HUES48 (cell line): Measurements from ENCODE around the gene SCN1B.
"Not testable (repeated sequence)": the region's sequence is repeated elsewhere in the genome, so short reads cannot be mapped to it uniquely, and the experiment has no call there.

Source experiments
- H3K27ac ChIP-seq: one replicate; pipeline ENCODE4 v1.7.0; 2013; ENCODE audit warnings: low read depth, low read length, inconsistent platforms
- H3K27me3 ChIP-seq: 2 replicates; pipeline ENCODE4 v1.6.1; 2013; ENCODE audit warnings: mild to moderate bottlenecking, low read length; ENCODE audit not compliant: control insufficient read depth, insufficient read depth
- H3K36me3 ChIP-seq: 2 replicates; pipeline ENCODE4 v1.6.1; 2013; ENCODE audit warnings: low read length; ENCODE audit not compliant: control insufficient read depth, insufficient read depth
- H3K4me1 ChIP-seq: 2 replicates; pipeline ENCODE4 v1.6.1; 2013; ENCODE audit warnings: mild to moderate bottlenecking, low read length; ENCODE audit not compliant: control insufficient read depth, insufficient read depth
- H3K4me3 ChIP-seq: 2 replicates; pipeline ENCODE4 v1.5.1; 2013; ENCODE audit warnings: mild to moderate bottlenecking, low read depth, low read length
- H3K9ac ChIP-seq: 2 replicates; pipeline ENCODE4 v1.6.1; 2013; ENCODE audit warnings: mild to moderate bottlenecking, low read depth, low read length, moderate library complexity
- H3K9me3 ChIP-seq: 2 replicates; pipeline ENCODE4 v1.6.1; 2013; ENCODE audit warnings: low read length; ENCODE audit not compliant: control insufficient read depth, insufficient read depth

SCN1B gene

GRCh38 chr19:35050662-35051061 is 20.4 kb downstream of the SCN1B start:
- H3K4me3 ChIP-seq, H3K9ac ChIP-seq, H3K36me3 ChIP-seq, H3K27me3 ChIP-seq, H3K9me3 ChIP-seq, H3K4me1 ChIP-seq, H3K27ac ChIP-seq: not testable (repeated sequence)

GRCh38 chr19:35051268-35051667 is 21.0 kb downstream of the SCN1B start:
- not testable (repeated sequence) for H3K9ac ChIP-seq, H3K27me3 ChIP-seq, H3K4me1 ChIP-seq, H3K36me3 ChIP-seq, H3K27ac ChIP-seq, H3K9me3 ChIP-seq, H3K4me3 ChIP-seq

- no peaks in the 10 kb centered on the region for H3K27me3 ChIP-seq
- H3K4me1 ChIP-seq, result no peaks in the 10 kb centered on the region; the same call in 1 of the 2 replicates
- no peak overlapping the region for H3K9ac ChIP-seq
- H3K4me3 ChIP-seq, result no peak overlapping the region
- no peak overlapping the region for H3K27ac ChIP-seq
- H3K9me3 ChIP-seq, result no peaks in the 10 kb centered on the region
- peaks cover 4% of the 10 kb centered on the region for H3K36me3 ChIP-seq
Observed at GRCh38 chr19:35051796-35052195, 21.5 kb downstream of the SCN1B start.

DNA sequence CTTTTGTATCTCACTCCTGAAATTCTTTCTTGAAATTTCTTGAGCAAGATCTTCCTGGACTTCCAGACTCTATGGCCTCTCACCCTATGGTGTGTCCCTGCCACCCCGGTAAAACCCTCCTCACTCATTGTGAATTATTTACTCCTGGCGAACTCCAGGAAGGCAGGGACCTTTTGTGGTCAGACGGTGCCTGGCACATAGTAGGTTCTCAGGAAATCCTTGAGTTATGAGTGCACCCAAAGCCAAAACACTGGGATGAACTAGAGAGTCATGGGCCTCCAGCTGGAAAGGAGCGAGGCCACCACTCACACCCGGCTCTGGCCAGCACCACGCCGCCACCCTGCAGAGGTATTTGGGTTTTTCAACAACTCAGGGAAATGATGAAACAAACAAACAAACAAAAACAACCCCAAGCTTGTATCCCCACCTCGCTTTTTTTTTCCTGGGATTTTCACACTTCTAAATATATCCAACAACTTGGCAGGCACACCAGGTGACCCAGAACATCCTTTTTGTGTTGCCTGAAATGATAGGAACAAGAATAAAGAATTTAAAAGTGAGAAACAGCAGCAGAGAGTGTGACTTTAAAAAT is 22.4 kb downstream of the SCN1B start:
- Histone ChIP-seq H3K36me3 (peaks cover 4% of the 10 kb centered on the region), H3K9me3 (no peaks in the 10 kb centered on the region), H3K4me1 (no peaks in the 10 kb centered on the region; the same call in 1 of the 2 replicates), H3K27me3 (no peaks in the 10 kb centered on the region), H3K4me3 (no peak overlapping the region), H3K9ac (no peak overlapping the region), H3K27ac (no peak overlapping the region)

- Histone ChIP-seq H3K9ac (no peak overlapping the region), H3K4me3 (no peak overlapping the region), H3K9me3 (no peaks in the 10 kb centered on the region), H3K27ac (no peak overlapping the region), H3K27me3 (no peaks in the 10 kb centered on the region), H3K36me3 (peaks cover 4% of the 10 kb centered on the region), H3K4me1 (no peaks in the 10 kb centered on the region; the same call in 1 of the 2 replicates)
Observed at GRCh38 chr19:35053667-35054293, 23.5 kb downstream of the SCN1B start.

DNA sequence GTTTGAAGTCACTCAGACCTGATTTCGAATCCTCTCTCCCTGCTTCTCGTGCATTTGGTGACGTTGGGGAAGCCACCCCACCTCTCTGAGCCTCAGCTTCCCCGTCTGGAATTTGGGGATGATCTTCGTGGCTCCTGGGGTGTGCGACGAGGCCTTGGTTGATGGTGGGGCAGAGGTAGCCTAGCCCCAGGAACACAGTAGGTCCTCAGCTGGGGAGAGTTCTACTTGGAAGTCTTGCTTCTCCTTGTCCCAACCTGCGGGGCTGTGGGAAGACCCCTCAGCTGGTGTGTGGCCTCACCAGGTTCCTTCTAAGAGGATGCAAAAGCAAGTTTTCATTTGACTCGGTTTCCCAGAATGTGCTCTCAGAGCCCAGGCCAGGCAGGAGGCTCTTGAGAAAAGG is 24.4 kb downstream of the SCN1B start:
- no peak overlapping the region for H3K9ac ChIP-seq
- H3K27me3 ChIP-seq, result no peaks in the 10 kb centered on the region
- no peaks in the 10 kb centered on the region; the same call in 1 of the 2 replicates for H3K4me1 ChIP-seq
- peaks cover 4% of the 10 kb centered on the region for H3K36me3 ChIP-seq
- no peak overlapping the region for H3K27ac ChIP-seq
- no peak overlapping the region for H3K4me3 ChIP-seq
- no peaks in the 10 kb centered on the region for H3K9me3 ChIP-seq

DNA sequence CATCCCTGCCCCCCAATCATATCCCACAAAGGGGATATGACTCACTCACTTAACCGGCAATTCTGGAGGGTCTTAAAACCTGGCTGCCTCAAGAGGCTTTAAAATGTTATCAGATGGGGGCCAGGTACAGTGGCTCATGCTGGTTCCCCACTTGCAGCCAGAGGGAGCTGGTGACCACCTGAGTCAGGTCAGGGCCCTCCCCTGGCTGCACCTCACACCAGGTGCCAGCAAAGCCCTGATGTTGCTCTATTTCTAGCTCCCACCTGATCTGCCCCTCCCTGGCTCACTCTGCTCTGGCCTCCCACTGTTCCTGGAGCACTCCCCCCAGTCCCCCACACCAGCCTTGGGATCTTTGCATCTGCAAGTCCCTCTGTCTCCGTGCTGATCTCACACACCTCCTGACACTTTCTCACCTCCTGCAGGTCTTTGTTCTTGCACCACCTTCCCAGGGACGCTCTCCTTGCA is 25.5 kb downstream of the SCN1B start:
- Histone ChIP-seq H3K4me1 (no peaks in the 10 kb centered on the region; the same call in 1 of the 2 replicates), H3K9ac (no peak overlapping the region), H3K36me3 (no peaks in the 10 kb centered on the region), H3K9me3 (no peaks in the 10 kb centered on the region), H3K4me3 (no peak overlapping the region), H3K27me3 (no peaks in the 10 kb centered on the region), H3K27ac (no peak overlapping the region)

- no peaks in the 10 kb centered on the region for H3K9me3 ChIP-seq
- no peaks in the 10 kb centered on the region; the same call in 1 of the 2 replicates for H3K4me1 ChIP-seq
- H3K9ac ChIP-seq, result no peak overlapping the region
- H3K27ac ChIP-seq, result no peak overlapping the region
- H3K4me3 ChIP-seq, result no peak overlapping the region
- H3K27me3 ChIP-seq, result no peaks in the 10 kb centered on the region
- no peaks in the 10 kb centered on the region for H3K36me3 ChIP-seq
Observed at GRCh38 chr19:35056513-35057063, 26.3 kb downstream of the SCN1B start.

- Histone ChIP-seq H3K4me3 (no peak overlapping the region), H3K27ac (no peak overlapping the region), H3K4me1 (no peaks in the 10 kb centered on the region; the same call in 1 of the 2 replicates), H3K36me3 (no peaks in the 10 kb centered on the region), H3K9me3 (no peaks in the 10 kb centered on the region), H3K9ac (no peak overlapping the region), H3K27me3 (no peaks in the 10 kb centered on the region)
Observed at GRCh38 chr19:35058370-35058769, 28.1 kb downstream of the SCN1B start.

DNA sequence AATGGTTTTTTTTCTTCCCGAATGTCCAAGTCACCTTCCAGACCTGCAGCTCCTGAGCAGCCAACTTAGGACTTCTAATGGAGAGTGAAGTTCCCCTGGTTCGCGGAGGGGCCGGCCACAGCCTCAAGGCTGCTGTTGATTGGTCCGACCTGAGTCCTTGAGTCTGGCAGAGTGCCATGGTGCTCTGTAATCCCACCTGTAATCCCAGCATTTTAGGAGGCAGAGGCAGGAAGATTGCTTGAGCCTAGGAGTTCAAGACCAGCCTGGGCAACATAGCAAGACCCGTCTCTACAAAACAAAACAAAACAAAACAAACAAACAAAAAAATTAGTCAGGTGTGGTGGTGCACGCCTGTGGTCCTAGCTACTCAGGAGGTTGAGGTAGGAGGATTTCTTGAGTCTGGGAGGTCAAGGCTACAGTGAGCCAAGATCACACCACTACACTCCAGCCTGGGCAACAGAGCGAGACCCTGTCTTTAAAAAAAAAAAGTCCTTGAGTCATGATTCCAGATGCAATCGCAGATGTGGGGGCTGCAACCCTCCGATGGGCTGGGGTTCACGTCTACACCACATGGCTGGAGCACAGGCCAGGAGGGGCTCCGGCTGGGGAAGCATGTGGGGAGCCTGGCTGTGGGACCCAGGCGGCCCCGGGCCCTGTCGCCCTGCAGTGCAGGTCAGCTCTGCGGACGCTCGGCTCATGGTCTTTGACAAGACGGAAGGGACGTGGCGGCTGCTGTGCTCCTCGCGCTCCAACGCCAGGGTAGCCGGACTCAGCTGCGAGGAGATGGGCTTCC is 28.9 kb downstream of the SCN1B start:
- H3K27me3 ChIP-seq, result no peaks in the 10 kb centered on the region
- no peaks in the 10 kb centered on the region; the same call in 1 of the 2 replicates for H3K4me1 ChIP-seq
- H3K4me3 ChIP-seq, result no peak overlapping the region
- H3K9ac ChIP-seq, result no peak overlapping the region
- H3K9me3 ChIP-seq, result no peaks in the 10 kb centered on the region
- H3K27ac ChIP-seq, result no peak overlapping the region
- no peaks in the 10 kb centered on the region for H3K36me3 ChIP-seq

- no peaks in the 10 kb centered on the region for H3K27me3 ChIP-seq
Observed at GRCh38 chr19:35059799-35060091, 29.5 kb downstream of the SCN1B start.

More at GRCh38 chr19:35059799-35060091, 29.5 kb downstream of the SCN1B start:
- H3K36me3 ChIP-seq, result no peaks in the 10 kb centered on the region
- H3K4me1 ChIP-seq, result no peaks in the 10 kb centered on the region; the same call in 1 of the 2 replicates
- H3K4me3 ChIP-seq, result no peak overlapping the region
- H3K9me3 ChIP-seq, result no peaks in the 10 kb centered on the region
- H3K9ac ChIP-seq, result no peak overlapping the region
- no peak overlapping the region for H3K27ac ChIP-seq
